ENCODE data around the gene P2RX6.
"Not testable (repeated sequence)": the region's sequence is repeated elsewhere in the genome, so short reads cannot be mapped to it uniquely, and the experiment has no call there.

Gene P2RX6

DNA sequence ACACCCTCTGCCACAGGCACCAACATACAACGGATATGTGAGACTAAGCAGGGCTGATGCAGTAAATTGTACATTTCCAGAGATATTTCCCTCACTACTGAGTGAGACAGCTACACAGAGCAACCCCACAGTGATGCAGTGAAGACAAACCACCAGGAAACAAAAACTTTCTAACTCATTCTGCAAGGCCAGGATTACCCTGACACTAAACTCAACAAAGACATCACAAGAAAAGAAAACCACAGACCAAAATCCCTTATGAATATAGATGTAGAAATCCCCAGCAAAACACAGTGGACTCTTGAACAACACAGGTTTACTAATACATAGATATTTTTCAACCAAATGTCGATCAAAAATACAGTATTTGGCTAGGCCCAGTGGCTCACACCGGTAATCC is 18.9 kb downstream of the P2RX6 start:
- no peak for DNase-seq

DNA sequence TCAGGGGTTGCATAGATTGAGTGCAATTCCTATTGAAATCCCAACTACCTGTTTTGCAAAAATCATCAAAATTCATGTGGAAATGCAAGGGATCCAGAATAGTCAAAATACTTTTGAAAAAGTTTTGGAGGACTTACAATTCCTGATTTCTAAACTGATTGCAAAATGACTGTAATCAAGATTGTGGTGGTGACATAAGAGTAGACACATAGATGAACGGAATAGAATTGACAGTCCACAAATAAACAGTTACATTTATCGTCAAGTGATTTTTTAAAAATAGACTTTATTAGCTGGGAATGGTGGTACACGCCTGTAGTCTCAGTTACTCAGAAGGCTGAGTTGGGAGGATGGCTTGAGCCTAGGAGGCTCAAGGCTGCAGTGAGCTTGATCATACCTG is 20.0 kb downstream of the P2RX6 start:
- DNase-seq, result no peak

DNA sequence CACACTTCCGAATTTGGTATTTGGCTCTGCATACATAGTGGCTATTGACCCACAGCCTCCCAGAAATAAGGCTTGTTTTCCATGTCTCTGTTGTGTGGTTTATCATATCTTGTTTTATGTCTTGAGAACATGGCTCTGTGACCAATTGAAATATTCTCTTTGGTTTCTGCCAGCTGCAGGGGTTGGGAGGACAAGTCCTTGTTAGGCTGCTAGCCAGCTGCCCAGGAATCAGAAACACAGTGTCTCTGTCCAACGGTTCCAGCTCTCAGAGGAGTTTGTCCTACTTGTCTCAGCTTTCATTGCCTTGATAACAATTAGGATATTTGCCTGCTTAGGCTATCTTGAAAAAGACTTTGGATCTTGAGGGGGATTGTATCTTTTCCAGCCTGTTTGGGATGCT is 23.4 kb downstream of the P2RX6 start:
- no peak for DNase-seq

DNA sequence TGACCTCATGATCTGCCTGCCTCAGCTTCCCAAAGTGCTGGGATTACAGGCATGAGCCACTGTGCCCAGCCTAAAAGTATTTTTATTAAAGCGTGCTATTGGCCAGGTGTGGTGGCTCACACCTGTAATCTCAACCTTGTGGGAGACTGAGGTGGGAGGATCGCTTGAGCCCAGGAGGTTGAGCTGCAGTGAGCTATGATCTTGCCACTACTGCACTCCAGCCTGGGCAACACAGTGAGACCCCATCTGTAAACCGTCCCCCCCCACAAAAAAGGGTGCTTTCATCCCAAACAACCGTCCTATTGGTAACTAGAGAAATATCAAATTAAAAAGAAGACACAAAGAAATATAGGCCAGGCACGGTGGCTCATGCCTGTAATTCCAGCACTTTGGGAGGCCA is 24.2 kb downstream of the P2RX6 start:
- not testable (repeated sequence) for DNase-seq

DNA sequence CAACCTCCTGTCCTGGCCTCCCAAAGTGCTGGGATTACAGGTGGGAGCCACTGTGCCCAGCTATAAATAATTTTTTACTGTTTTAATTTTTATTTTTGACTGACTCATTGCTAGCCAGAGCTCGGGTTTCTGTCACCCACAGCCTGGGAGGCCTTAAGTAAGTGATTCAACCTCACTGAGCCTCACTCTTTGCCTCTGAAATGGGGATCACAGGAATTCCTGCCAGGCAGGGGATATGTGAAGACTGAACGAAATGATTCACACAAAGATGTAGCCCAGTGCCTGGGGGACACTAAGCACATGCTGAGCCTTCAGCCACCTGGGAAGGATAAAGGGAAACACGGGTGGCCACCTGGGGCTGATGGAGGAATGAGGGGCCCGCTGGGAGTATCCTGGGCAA is 27.0 kb downstream of the P2RX6 start:
- DNase-seq, result no peak

DNA sequence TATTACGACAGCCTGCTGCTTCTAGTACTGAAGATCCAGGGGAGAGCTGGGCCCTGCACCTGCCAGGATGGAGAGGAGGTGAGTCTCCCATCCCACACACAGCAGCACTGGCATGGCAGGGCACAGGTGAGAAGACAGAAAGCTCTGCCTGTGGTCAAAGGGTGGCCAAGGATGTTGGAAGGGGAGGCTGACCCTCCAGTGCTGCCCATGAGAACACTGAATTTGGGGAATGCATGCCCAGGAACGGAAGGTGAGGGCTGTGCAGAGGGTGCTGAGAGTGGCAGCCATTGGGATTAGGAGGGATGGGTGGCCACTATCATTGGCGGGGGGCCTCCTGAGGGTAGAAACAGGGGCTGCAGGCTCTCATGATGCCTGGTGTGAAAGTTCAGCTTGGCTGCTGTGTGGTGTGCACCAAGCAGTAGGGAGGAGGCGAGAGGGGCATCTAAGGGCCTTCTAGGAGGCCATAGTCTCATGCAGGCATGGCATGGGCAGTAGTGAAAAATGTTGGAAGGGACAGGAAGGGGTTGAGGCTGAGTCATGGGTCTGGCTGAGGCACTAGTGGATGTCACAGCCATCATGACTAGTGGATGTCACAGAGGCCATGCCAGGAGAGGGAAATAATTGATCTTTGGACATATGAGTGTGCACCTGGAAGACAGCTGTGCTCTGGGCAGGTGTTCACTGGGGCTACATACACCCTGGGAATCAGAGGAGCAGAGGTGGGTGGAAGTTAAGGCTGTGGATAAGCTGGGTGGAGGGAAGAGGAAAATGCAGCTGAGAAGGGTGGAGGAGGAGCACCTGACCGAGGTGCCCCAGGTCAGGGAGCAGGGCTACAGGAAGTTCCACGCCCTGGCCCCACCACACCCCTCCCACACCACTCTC is 28.3 kb downstream of the P2RX6 start:
- no peak for DNase-seq

DNA sequence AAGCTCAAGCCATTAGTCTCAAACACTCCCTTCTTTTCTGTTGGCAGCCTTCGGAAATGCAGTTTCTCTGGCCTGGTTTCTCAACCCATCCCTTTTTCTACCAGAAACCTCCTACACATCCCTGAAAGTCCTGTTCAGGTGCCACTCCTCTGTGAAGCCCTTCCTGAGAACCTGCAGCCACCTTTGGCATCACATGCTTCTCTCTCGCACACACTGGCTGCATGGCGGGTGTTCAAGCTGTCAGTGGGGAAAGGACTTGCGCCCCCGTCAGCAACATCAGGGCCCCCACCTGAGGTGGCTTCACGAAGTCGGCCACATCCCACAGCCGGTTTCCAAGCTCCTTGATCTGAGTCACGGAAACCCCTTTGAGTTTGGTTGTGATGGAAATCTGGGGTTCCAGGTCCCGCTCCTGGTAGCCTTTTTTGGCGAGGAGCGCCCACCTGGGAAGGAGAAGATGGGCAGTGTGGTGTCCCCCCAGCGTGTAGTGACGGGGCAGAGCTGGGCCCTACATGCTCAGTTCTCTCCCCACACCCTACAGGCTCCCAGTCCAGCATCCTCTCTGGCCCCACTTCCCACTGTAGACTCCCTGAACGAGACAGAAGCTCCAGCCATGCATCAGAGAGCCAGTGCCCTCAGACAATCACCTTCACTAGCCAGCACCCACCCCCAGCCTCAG is 29.0 kb downstream of the P2RX6 start:
- DNase-seq, result no peak

DNA sequence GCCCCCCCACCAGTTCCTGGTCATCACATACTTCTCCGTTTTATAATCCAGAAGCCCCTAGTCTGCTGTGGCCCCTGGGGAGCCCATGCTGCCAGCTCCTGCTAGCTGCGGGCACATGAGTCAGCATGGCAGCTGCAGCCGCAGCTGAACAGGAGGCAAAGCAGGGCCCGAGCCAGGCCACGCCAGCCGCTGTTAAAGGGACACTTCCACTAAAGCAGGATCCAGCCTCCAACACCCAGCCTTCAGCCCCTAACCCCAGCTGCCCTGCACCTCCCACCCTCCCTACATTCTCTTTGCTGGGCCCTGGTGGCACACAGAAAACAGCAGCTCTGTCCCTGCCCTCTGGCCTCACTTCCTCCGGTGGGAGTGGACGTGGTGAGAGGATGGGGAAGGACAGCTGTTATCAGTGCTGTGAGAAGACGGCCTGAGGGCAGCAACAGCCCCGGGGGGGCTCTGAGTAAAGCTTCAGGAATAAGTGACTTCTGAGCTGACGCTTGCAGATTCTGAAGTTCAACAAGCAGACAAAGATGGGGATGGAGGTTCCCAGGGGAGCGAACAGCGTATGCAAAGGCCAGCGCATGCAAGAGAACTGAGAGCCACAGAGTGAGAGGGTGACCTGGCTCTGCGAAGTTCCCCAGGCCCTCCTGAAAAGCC is 30.1 kb downstream of the P2RX6 start:
- peak; percentile 76 for DNase-seq

DNA sequence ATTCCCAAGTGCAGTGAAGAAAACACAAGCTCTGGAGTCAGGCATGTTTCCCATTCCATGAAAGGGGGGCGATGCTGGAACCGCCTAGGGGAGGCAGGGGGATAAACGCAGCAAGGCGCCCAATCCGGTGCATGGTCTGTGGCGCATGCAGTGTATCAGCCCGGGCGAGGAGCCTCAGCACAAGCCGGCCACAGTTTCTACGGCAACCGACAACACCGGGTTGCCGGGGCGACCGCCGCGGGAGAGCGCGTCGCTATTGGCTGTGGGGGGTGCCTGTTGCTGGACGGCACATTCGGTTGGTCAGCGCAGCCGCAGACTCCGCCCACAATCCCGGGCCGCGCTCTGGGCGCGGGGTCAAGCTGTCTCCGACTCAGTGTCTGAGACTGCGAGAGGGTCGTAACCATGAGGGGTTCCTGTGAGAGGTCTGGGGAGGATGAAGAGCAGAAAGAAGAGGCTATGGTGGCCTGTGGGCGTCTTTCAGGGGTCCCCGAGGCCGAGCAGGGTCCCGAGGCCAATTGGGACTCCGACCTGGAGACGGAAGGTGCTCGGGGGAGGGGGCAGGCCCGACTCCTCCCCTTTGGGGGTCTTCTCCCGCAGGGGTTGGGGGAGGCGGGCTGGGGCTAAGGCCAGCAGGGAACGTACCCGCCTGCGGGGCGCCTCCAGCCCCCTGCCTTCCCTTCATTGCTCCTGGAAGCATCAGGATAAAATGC is 30.8 kb downstream of the P2RX6 start, which contains the start of gene LRRC74B:
Gene LRRC74B (plus strand): TSS at position 362 of the 710 bp plus-strand sequence. CDS start 41 bp downstream, at position 403.
- DNase-seq, result peak; percentile 96

DNA sequence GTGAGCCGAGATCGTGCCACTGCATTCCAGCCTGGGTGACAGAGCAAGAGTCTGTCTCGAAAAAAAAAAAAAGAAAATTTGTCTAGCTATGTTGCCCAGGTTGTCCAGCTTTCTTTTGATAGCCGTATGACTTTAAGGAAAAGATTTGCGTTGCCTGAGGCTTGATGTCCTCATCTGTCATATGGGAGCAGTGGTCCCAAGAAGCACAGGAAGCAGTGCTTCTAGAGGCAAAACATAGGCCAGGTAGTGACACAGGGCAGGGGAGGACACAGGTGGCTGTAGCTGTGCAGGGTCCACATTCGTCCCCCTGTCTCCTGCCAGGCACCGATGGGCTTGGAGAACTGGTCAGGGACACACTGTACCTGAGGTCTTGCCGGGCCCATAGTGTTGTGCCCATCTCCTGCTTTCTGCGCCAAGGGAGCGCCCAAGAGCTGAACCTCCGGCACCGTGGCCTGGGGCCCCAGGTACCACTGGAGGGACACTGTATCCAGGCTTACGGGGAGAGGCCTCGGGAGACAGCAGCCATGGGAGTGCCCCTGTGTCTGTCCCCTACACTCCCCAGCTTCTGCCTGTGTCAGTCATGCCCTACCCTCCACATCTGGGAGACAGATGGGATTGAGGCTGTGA is 32.2 kb downstream of the P2RX6 start:
- DNase-seq, result no peak

DNA sequence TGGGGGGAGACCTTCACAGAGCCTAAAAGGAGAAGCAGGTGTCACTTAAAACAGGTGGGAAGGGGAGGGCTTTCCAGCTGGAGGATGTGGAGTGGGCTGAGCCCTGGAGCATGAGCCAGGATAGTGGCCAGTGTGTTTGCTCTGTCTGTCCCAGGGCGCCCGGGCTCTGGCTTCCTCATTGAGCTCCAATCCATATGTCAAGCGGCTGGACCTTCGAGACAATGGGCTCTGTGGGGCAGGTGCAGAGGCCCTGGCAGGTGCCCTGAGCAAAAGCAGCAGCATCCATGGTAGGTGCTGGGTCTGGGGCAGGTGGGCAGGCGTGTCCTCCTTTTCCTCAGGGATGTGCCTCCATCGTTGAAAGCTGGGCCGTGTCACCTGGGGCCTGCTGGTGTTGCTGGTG is 32.8 kb downstream of the P2RX6 start:
- no peak for DNase-seq

DNA sequence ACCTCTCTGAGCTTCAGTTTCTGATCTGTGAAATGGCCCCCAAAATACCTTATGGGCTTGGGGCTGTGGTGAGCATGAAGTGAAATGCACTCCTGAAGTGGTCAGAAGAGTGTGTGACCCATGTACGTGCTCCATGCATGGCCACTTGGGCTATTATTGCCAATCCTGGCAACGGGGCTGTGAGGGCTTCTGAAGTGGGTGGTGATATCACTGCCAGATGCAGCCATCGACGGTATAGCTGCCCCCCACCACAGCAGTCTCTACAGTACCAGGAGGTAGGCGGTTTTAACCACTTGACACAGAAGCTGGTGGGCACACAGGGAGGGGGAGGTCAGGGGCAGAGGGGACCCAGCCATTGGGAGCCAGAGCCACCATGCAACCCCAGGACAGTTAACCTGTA is 33.5 kb downstream of the P2RX6 start:
- DNase-seq, result not testable (repeated sequence)

DNA sequence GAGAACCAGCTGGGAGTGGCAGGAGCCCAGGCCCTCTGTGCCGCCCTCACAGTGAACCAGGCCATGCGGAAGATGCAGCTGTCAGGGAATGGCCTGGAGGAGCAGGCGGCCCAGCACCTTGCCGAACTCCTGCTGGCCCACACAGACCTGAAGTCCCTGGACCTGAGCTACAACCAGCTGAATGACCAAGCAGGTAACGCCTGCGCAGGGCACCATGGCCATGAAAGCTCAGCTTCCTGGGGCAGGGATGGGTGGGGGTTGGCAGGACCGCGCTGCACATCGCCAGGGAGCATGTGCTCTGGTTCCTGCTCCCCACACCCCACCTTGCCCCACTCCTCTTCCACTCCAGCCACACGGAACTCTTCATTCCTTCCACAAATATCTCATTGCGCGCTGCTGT is 34.0 kb downstream of the P2RX6 start:
- DNase-seq, result not testable (repeated sequence)

DNA sequence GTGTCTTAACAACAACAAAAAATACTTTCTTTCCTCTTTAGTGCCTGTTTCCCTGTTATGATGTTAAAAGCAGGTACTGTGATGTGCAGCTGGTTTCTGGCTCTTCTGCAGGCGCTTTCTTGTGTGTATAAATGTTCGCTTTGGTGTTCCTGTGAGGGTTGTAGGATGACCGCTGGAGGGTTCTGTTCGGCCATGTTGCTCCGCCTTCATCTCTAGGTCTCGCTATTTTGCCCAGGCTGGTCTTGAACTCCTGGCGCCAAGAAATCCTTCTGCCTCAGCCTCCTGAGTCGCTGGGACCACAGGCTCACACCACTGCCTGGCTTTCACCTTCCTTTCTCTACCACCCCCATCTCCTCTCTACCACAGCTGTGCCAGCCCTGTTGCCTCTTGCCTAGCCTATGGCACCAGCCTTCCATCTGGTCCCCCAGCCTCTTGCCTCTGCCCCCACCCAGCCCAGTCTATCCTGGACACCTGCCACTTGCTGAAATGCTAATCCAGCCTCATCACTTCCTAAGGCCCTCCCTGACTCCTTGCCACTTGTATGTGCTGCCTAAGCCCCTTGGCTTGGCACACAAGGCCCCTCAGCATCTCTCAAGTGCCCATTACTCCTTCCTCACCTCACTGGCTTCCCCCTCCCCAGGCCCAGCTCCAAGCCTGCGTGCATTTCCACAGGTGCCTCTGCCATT is 36.3 kb downstream of the P2RX6 start:
- no peak for DNase-seq

DNA sequence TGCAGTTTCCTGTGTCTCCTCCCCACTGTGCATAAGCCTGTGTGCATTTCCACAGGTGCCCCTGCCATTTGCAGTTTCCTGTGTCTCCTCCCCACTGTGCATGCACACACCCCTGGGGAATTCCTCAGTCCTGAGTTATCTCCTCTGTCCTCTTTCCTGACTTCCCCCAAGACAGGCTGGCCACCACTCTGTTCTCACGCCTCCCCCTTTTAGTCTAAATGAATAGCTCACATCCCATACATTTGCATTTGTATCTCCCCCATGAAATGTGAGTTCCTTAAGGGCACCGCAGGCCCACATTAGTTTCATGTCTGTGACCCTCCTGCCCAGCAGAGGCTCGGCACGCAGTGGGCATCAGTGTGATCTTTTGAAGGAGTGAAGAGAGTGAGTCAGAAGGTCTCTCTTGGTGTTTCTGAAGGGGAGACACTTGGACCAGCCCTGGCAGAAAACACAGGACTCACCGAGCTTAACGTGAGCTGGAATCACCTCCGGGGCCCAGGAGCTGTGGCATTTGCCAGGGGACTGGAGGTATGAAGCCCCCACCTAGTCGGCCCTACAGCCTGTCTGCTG is 37.0 kb downstream of the P2RX6 start:
- DNase-seq, result no peak

DNA sequence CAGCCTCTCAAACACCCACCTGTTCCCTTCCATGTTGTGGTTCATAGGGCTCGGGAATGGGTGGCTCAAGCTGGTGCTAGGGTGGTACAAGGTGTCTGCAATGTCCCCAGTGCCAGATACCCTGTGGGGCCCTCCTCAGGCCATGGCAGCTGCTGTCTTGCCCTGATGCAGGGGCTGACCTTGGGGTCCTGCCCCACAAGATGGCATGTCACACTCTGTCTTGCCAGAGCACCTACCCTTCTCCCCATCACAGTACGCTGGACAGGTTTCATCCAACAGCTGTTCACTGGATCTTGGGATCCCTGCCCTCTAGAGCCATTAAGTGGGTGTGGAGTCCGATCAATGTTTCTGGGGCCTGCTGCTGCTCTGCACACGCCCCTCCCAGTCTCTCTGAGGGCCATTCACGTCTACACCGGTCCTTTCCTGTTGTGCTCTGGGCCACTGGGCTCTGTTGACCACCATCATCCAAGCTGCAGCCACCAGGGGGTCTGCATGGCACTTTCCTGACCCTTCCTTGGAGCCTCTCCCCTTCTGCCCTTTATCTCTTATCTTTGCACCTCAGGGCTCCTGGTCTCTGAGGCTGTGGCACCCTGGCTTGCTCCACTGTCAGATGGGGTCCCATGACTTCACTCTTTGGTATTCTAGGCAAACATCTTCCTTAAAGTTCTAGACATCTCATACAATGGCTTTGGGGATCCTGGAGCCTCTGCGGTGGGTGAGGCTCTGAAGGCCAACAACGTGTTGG is 37.9 kb downstream of the P2RX6 start:
- no peak for DNase-seq

DNA sequence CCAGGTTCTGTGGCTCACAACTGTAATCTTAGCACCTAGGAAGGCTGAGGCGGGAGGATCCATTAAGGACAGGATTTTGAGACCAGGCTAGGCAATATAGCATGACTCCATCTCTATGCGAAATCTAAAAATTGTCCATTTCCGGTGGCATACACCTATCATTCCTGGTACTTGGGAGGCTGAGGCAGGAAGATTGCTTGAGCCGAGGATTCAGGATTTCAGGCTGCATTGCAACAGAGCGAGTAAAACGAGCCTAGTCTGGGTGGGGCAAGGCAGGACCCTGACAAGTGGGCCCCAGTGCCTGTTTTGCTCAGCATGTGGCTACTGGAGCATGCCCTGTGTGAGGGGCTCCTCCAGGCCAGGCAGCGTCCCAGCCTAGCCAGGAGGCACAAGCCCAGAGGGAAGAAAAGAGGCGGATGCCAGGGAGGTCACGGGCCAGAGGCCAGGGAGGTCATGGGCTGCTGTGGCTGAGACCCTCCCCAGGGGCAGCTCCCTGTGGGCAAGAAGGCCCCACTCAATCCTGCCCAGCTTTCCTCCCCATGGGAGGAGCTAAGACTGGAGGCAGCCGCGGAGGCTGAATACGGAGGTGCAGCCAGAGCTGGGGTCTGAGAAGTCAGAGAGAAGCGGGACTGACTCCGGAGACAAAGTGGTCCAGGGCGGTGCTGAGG is 39.2 kb downstream of the P2RX6 start:
- no peak for DNase-seq

DNA sequence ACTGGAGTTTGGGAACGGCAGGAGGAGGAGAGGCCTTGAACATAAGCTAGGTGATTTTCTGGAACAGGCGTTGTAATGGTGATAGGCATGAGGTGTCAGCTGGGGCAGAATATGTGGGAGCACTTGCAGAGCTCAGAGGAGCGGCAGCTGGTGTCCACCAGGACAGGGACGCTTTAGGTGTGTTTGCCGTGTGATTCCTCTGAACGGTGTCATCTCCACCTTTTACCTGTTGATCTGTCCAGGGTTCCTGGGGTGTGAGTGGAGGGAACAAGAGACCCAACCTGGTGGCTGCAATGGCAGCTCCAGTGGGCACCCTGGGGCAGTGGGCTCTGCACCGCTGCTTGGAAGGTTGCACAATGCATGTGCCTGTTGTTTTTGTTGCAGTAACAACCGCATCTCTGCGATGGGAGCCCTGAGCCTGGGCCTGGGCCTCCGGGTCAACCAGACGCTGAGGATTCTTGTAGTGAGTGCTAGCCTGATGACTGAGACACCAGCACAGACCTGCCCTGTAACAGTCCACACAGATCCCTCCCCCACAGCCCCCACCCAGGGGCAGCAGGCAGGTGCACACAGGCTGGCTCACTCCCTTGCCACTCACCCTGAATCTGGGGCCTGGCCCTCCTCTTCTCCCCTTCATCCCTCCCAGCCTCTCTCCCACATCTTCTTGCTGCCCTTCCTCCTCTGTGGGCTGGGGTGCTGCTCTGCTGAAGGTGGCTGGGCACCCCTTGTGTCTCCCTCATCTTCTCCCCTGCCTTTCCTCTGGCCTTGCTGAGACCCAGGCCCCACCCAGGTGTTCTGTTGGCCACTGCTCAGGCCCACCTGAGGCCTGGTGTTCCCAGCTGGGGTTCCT is 40.0 kb downstream of the P2RX6 start:
- DNase-seq, result no peak

DNA sequence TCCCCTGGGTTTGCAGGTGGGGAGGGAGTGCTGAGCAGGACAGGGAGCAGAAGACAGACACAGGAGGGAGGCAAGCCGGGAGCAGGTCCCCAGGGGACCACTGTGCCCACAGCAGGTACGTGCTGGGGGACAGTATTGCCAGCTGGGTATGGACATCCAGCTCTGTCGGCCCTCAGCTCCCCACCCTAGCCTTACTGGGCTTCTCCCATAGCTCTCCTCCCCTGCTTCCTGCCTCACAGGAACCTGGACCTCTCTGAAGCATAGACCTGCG is 40.5 kb downstream of the P2RX6 start:
- DNase-seq, result no peak

Data from femur (tissue), 1 donor.